CD4-positive, alpha-beta T cell treated with Interleukin-17A for 1 hour (primary cell): ENCODE data around the gene OMP.

Experiments used
- DNase-seq: peaks from one replicate; pipeline ENCODE4 v3.0.0-alpha.2; 2020

Gene OMP

DNA sequence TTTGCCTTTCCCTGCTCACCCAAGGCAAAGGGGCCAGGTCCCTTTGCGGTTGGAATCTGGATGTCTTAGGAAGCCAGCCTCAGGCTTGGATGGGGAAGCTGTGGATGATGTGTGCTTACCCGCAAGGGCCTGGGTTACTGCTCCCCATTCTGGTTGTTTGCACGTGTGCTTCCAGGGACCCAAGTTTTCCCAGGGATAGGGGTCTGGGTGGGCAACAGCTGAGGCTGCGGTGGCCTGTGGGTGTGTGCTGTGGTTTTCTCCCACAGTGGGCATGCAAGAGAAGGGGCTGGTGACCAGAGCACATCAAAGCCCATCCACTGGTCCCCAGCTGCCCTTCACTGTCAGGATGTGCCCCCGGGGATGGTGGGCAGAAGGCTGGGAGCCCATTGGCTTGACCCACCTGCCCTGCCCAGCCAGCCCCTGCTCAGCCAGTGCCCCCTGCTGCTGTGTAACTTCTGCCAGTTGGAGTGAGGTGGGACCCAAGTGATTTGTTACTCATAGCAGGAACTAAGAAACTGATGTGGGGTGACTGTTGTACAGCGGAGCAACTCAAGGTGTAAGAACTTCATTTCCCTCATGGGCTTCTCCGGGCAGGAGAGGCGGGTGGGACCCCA, 32.6 kb upstream of the OMP start:
- no peak for DNase-seq

DNA sequence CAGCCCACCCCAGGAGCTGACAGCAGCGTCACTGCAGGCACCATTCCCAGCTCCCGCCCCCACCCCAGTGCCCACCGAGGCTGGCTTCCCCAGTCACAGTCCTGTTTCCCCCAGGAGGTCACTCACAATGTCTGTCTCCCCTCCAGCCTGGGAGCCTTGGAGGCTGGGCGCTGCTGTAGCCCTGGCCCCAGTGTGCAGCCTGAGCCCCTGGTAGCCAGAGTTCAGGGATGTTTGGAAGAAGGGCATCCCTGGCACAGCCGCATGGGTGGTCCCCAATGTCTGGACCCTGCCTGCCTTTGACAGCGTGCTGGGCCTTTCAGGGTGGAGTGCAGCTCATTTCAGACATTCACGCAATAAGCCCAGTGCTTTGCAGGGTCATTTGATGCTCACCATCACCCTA, 31.6 kb upstream of the OMP start:
- DNase-seq, result no peak

DNA sequence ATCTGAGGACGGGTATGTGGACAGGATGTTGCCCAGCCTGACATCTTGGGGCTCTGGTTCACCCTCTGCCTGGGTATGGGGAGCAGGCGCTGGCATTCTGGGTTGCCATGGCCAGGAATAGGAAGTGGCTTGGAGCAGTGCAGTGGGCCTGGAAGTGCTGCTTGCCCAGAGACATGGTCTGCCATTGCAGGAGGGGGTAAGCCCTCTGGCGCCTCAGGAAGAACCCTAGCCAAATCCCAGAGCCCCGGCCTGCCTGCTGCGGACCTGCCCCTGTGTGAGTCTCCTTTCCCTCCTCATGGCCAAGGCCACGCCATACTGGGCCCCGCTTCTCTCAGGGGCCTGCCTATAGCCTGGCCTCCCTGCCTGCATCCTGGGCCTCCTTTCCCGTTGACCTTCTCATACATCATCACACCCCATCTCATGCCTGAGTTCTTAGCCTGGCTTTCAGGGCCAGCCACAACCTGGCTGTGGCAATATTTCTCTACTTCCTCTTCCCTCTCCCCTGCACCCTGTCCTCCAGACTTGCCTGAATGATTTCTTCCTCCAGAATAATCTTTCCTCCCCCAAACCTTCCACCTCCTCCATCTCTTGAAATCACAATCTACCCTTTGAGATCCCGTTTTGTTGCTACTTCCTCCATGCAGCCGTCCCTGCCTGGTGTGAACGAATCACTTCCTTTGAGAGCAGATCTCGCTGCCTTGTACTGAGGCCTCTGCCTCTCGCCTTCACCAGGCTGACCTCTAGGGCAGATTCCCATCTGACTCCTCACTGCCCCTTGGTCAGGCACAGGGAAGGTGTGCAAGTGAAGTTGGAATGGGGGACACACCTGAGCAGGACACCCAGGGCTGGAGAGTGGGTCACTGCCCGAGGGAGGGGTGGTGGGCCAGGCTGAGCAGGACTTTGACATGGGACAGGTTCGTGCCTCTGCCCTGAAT, 30.7 kb upstream of the OMP start:
- DNase-seq, result no peak

DNA sequence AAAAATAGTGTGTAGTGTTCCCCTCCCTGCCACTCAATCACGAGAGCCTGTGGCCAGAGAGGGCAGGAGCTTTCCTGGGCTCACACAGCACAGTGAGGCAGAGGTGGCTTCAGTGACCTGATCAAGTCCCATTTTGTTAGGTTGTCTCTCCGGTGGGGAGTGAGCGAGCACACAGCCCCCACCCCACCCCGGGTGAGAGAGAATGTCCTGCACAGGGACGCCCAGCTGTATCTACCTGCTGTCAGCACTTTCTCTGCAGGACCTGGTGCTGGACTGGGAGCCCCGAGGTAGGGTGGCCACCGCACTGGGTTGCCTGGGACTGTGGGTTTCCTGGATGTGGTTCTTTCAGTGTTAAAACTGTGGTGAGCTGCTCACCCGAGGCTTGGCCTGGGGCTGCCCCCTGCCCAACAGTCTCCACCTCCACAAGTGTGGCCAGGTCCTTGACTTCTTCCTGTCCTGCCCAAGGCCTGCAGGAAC, 29.8 kb upstream of the OMP start:
- DNase-seq, result peak; percentile 19

- no peak for DNase-seq
These were observed 29.2 kb upstream of the OMP start for GRCh38 chr11:77073328-77074001.

DNA sequence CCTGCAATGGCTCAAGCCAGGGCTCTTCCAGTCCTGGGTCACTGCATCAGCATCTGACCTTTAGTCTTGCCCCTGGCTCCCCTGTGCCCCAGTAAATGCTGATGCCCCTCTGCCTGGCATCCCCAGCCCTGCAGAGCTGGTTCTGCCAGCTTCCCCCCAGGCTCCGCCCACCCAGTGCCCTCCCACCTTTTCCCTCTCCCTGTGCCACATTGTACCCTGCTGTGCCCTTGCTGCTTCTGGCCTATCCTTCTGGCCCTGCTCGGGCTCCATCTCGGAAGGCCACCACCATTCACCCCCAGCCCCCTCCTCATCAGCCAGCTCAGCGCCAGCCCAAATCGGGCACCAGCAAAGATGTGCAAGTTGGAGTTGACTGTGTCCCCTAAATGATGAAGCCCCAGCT, 28.4 kb upstream of the OMP start:
- DNase-seq, result no peak

GRCh38 chr11:77074626-77075221, 27.9 kb upstream of the OMP start:
- no peak for DNase-seq

GRCh38 chr11:77075425-77075905, 27.2 kb upstream of the OMP start:
- no peak for DNase-seq

DNA sequence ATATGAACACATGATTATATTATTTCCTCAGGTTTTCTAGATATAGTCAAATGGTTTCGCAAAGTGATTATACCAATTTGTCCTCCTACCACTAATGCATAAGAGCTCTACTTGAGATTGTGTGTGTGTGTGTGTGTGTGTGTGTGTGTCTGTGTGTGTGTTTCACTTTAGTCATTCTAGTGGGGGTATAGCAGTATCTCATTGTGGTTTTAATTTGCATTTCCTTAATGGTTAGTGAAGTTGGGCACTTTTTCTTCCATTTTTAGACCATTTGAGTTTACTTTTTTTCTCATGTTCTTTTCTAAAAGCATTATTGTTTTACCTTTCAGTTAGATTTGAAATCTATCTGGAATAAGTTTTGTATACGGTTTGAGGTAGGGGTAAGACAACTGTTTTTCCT, 23.0 kb upstream of the OMP start:
- no peak for DNase-seq

GRCh38 chr11:77080643-77081210, 21.9 kb upstream of the OMP start:
- DNase-seq, result no peak

- no peak for DNase-seq
These were observed 21.2 kb upstream of the OMP start for GRCh38 chr11:77081381-77081851.

- DNase-seq, result no peak
These were observed 20.4 kb upstream of the OMP start for GRCh38 chr11:77081976-77082836.

DNA sequence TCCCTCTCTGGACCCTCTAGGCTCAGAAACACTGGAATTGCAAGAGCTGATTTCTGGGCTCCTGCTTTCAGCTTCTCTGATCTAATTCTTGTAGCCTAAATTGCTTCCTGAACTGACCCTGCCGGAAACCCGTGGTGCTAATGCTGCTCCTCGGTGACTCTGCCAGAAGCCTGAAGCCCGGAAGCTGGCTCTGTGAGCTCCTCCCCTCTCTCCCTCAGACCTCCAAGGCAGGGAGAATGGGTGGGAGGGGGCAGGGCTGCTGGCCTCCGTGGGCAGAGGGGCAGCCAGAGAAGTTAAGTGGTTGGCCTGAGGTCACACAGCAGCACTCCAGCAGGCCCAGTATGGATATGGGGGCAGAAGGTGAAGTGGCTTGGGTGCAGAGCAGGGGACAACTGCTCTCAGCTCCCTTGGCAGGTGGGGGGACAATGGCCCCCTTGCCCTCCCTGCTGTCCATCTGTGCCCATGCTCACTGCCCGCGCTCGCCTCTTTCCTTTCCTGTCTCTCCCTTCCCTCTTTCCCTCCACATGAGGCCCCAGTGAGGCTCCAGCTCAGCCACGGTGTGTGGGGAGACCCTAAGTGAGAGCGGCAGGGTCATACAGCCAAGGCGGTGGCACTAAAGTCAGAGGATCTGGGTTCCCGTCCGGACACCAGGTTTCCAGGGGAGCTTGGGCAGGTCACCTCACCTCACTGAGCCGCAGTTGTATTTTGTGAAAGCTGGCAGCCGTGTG, 19.6 kb upstream of the OMP start:
- peak; percentile 48 for DNase-seq

DNA sequence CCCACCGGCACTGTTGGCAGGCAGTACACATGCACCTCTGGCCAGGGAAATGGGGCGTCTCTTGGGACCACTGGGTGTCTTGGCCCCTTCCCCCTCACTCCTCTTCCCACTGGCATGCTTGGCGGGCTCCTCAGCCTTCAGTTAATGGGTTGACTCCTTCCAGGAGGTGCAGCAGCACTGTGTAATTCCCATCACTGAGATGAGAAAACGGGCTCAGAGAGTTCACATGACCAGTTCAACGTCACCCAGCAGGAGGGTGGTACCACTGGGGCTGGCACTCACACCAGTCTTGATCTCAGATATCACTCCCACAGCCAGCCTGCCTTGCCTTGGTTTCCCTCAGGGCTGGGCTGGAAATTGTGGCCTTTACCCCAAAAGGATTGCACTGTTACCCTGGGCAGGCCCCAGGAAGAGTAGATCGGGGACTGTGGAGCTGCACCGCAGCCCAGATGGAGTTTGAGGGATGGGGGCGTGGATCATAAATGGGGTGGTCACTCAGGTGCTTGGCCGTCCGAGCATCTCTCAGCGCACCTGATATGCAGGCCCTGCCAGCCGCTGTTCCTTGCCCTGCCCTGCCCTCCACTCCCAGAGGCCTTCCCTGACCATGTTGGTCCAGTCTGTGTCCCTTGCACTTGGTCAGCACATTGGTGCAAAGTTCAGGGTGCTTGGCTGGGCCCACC, 18.9 kb upstream of the OMP start:
- no peak for DNase-seq

- no peak for DNase-seq
These were observed 18.0 kb upstream of the OMP start for GRCh38 chr11:77084581-77085191.

DNA sequence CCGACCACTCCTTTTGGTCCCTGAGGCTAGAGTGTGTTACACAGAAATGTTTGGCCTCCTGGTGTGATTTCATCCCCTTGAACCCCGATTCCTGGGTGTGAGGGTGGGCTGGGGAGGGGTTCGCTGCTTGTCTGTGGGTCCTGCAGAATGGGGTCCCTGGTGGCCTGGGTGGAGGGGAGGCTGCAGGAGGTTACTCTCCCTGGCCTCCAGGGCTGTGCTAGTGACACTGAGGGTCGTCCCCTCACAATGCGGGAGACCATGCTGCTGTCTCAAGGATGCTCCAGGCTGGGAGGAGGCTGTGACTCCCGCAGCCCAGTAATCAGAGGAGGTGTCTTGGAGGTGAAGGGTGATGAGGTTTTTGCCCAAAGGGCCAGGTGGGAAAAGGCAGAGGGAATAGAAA, 17.0 kb upstream of the OMP start:
- DNase-seq, result no peak

- no peak for DNase-seq
These were observed 15.8 kb upstream of the OMP start for GRCh38 chr11:77086521-77087472.

DNA sequence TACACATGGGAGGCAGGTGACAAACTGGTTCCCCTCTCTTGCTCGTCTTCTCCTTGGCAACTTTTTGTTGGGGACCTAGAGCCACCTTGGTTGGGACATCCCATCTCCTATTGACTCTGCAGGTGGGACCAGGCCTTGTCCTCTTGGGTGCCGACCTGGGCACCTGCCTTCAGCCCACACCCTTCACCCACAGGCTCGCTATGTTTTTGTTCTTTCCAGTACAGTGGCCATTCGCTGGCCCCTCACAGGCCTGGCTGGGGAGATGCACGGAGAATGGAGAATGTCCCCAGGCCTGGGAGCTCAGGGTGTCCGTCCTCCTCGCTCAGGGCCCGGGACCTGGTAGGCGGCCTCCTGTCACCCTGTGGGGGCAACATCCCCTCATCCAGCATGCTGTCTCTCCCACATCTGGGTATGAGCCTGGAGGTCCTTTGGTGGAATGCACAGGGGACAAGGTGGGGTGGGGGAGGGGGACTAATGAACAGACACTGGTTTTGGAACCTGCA, 14.9 kb upstream of the OMP start:
- no peak for DNase-seq
